ENCODE measurements around the gene COL24A1. TPM values are rescaled to one million over a fixed set of nuclear protein-coding genes. Genes with fewer than 3 reads are reported as not detected.

COL24A1 gene
- total RNA-seq, 4 donors from 2014 or later: 1.2 to 4.7 (median 3.3) TPM

DNA sequence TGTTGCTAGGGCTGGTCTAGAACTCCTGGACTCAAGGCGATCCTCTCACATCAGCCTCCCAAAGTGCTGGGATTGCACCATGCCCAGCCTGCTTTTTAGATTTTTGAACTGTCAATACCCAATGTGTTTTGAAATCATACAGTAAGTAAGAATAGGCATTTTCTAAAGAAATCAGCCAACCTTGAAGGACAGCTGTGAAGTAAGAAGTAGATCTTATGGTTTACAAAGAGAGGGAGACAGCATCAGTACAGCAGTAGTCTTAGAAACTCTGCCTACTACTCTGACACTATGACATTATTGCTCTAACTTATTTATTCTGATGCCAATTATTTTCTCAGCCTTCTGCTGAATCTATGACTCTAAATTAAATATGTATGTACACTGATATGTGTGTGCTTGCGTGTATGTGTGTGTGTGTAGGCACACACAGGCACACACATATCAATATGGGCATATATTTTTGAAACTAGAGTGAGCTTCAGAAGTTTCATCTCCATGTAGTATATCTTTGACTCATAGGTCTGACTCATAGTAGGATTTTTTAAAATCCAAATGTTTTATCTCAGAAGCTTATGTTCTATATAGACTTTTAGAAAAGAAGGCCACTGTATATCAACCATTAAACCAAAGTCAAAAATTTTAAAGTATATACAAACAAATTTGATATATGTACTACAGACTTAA, 140.4 kb downstream of the COL24A1 start:
- Histone ChIP-seq H3K36me3 (no peaks in the 10 kb centered on the region), H3K9me3 (no peaks in the 10 kb centered on the region), H3K27ac (no peak overlapping the region), H3K4me3 (no peak overlapping the region), H3K27me3 (no peaks in the 10 kb centered on the region), H3K4me1 (no peaks in the 10 kb centered on the region)
- ATAC-seq: no peak
- 61 to 100% methylated on average over 1 to 2 of the region's 2 CpGs for WGBS, 2 donors (ENCODE audit: low coverage in 1 of 2)
- TF ChIP-seq, protein P1, sequence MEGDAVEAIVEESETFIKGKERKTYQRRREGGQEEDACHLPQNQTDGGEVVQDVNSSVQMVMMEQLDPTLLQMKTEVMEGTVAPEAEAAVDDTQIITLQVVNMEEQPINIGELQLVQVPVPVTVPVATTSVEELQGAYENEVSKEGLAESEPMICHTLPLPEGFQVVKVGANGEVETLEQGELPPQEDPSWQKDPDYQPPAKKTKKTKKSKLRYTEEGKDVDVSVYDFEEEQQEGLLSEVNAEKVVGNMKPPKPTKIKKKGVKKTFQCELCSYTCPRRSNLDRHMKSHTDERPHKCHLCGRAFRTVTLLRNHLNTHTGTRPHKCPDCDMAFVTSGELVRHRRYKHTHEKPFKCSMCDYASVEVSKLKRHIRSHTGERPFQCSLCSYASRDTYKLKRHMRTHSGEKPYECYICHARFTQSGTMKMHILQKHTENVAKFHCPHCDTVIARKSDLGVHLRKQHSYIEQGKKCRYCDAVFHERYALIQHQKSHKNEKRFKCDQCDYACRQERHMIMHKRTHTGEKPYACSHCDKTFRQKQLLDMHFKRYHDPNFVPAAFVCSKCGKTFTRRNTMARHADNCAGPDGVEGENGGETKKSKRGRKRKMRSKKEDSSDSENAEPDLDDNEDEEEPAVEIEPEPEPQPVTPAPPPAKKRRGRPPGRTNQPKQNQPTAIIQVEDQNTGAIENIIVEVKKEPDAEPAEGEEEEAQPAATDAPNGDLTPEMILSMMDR (IDR thresholded peaks at IDR 0.05): no peak
- TF ChIP-seq POLR2A (IDR thresholded peaks at IDR 0.05) (no peak), EP300 (IDR thresholded peaks at IDR 0.05) (no peak), POLR2AphosphoS5 (IDR thresholded peaks at IDR 0.05) (no peak)

DNA sequence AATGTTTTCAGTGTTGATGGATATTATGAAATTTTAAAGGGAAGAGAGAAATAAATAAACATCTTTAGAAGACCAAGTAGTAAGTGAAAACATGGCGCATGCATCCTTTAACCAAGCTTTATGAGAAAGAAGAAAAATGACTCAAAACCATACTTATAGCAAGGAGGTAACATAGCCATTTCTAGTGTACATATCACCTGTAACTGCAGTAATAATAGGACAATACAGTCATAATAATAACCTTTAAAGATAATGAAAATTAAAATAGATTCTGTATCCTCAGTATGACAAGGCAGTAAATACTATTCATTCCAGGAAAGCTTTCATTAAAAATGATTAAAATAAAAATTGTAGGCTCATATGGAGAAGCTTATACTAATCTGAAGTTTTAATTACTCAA, 141.2 kb downstream of the COL24A1 start:
- H3K9me3 ChIP-seq: no peaks in the 10 kb centered on the region
- no peaks in the 10 kb centered on the region for H3K4me1 ChIP-seq
- no peak overlapping the region for H3K27ac ChIP-seq
- ATAC-seq: no peak
- no peaks in the 10 kb centered on the region for H3K27me3 ChIP-seq
- TF ChIP-seq, protein P1 (IDR thresholded peaks at IDR 0.05): no peak
- no peak for TF ChIP-seq EP300 (IDR thresholded peaks at IDR 0.05)
- no peak for TF ChIP-seq POLR2AphosphoS5 (IDR thresholded peaks at IDR 0.05)
- 93 to 100% methylated on average over 1 of the region's 1 CpG for WGBS, 2 donors (ENCODE audit: low coverage in 1 of 2)
- H3K36me3 ChIP-seq: no peaks in the 10 kb centered on the region
- H3K4me3 ChIP-seq: no peak overlapping the region

DNA sequence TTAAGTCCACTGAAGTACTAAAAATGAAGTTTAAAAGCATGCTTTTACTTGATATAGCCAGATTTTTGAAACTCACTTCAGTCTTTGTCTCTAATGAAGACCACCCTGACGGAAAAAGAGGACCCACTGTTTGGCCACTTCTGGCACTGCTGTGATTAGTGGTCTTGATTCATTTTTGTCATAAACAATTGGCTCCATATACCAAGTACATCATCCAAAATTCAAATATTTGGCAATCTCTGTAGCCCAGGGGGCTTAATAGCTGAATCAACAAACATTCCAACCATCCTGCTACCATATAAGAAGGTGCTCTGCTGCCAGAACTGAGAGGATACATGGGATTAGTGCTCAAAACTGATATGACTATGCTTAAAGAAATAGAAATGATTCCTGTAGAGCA, 156.0 kb downstream of the COL24A1 start:
- ATAC-seq: no peak
- H3K9me3 ChIP-seq: no peaks in the 10 kb centered on the region
- WGBS, 2 donors (ENCODE audit: low coverage in 1 of 2): 0 to 75% methylated on average over 1 of the region's 1 CpG
- H3K27ac ChIP-seq: no peak overlapping the region
- no peaks in the 10 kb centered on the region for H3K27me3 ChIP-seq
- H3K36me3 ChIP-seq: no peaks in the 10 kb centered on the region
- H3K4me3 ChIP-seq: no peak overlapping the region
- TF ChIP-seq EP300 (IDR thresholded peaks at IDR 0.05): no peak
- TF ChIP-seq POLR2A (IDR thresholded peaks at IDR 0.05): no peak
- TF ChIP-seq, protein P1 (IDR thresholded peaks at IDR 0.05): no peak
- TF ChIP-seq POLR2AphosphoS5 (IDR thresholded peaks at IDR 0.05): no peak
- H3K4me1 ChIP-seq: no peaks in the 10 kb centered on the region

DNA sequence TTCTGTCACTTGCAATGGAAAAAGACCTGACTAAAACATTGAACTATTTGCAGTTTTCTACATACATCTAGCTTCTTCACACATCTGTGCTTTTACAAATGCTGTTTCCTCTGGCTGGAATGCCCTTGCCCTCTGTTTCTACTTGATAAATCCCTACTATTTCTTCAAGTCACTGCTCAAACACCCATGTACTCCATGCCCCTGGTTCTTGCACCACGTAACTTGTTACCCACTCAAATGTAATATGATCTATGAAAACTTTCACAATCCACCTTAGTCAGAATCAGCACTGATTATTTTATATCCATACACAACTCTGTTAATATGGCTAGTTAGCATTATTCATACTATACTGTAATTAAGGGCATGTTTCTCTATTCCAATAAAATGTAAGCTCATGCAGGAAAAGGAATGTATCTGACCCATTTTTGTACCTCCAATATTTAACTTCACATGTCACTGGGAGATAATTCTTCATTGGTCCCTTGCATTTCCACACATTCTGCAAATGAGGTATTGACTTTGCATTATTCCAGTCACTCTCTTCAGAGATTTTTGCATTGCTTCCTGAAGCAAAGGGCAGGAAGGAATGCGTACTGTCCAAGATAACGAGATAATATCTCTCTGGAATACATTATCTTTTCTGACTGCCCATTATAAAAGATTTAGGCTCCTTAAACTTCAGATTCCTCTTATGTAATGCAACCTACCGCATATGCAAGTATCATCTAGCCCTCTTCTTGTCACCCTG, 158.3 kb downstream of the COL24A1 start:
- no peak for ATAC-seq
- no peak for TF ChIP-seq POLR2A (IDR thresholded peaks at IDR 0.05)
- TF ChIP-seq EP300 (IDR thresholded peaks at IDR 0.05): no peak
- TF ChIP-seq, protein P1 (IDR thresholded peaks at IDR 0.05): no peak
- no peak for TF ChIP-seq POLR2AphosphoS5 (IDR thresholded peaks at IDR 0.05)
- WGBS, 2 donors (ENCODE audit: low coverage in 1 of 2): 79 to 83% methylated on average over 4 of the region's 4 CpGs
- Histone ChIP-seq H3K36me3 (no peaks in the 10 kb centered on the region), H3K27ac (no peak overlapping the region), H3K9me3 (no peaks in the 10 kb centered on the region), H3K27me3 (no peaks in the 10 kb centered on the region), H3K4me3 (no peak overlapping the region), H3K4me1 (no peaks in the 10 kb centered on the region)

DNA sequence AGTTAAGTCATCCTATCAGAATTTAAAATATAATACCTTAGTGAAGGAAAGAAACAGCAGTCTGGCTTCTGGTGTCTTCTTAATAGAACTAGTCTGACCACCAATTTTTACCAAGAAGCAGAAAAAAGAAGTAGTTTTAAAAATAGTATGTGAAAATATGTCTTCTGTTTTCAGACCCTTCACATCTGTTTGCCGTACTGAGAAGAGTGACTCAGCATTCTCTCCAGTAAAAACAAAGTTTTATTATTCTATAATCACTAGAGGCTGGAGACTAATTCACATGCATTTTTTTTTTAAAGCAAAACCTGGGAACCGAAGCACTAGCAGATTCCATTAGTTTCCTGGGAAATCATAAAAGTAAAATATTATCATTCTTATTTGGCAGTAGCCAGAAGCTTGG, 163.8 kb downstream of the COL24A1 start:
- Histone ChIP-seq H3K27ac (no peak overlapping the region), H3K36me3 (no peaks in the 10 kb centered on the region), H3K9me3 (no peaks in the 10 kb centered on the region), H3K27me3 (no peaks in the 10 kb centered on the region), H3K4me3 (peak overlapping the region; percentile 5 to 10), H3K4me1 (peaks cover 0 to 6% (median 0%) of the 10 kb centered on the region in 3 donors)
- TF ChIP-seq POLR2A (IDR thresholded peaks at IDR 0.05): no peak
- TF ChIP-seq EP300 (IDR thresholded peaks at IDR 0.05): no peak
- TF ChIP-seq POLR2AphosphoS5 (IDR thresholded peaks at IDR 0.05): no peak
- TF ChIP-seq, protein P1 (IDR thresholded peaks at IDR 0.05): no peak
- 13% methylated on average over 1 to 2 of the region's 2 CpGs for WGBS, 2 donors (ENCODE audit: low coverage in 1 of 2)
- no peak for ATAC-seq
